Effector memory CD4-positive, alpha-beta T cell (primary cell): Measurements from ENCODE around the gene RASGRP3.

Experiments used
- DNase-seq, 3 donors: peaks; one replicate each; pipeline ENCODE4 v3.0.0-alpha.2; 2020
- H3K27ac ChIP-seq: 2 replicates; pipeline ENCODE4 v1.7.0; 2013; ENCODE audit warnings: mild to moderate bottlenecking, low read length, moderate library complexity; ENCODE audit not compliant: insufficient read depth, poor library complexity, severe bottlenecking
- H3K27me3 ChIP-seq: replicated peaks from 2 replicates; pipeline ENCODE4 v1.7.0; 2013; ENCODE audit warnings: mild to moderate bottlenecking, low read length; ENCODE audit not compliant: insufficient read depth, control insufficient read depth, poor library complexity, severe bottlenecking
- H3K36me3 ChIP-seq: 2 replicates; pipeline ENCODE4 v1.7.0; 2013; ENCODE audit warnings: mild to moderate bottlenecking, low read length, moderate library complexity; ENCODE audit not compliant: control insufficient read depth, insufficient read depth
- H3K4me1 ChIP-seq: 2 replicates; pipeline ENCODE4 v1.7.0; 2013; ENCODE audit warnings: low read length, mild to moderate bottlenecking; ENCODE audit not compliant: control insufficient read depth, insufficient read depth, poor library complexity, severe bottlenecking
- H3K4me3 ChIP-seq: 2 replicates; pipeline ENCODE4 v1.7.0; 2013; ENCODE audit warnings: low read length, low read depth, mild to moderate bottlenecking; ENCODE audit not compliant: insufficient read depth, poor library complexity, severe bottlenecking
- H3K9me3 ChIP-seq: 2 replicates; pipeline ENCODE4 v1.7.0; 2013; ENCODE audit warnings: mild to moderate bottlenecking, low read length, moderate library complexity; ENCODE audit not compliant: control insufficient read depth

RASGRP3 gene

GRCh38 chr2:33492399-33493134 lies 16.1 kb downstream of the RASGRP3 start:
- no peak overlapping the region for H3K27ac ChIP-seq
- no peaks in the 10 kb centered on the region for H3K36me3 ChIP-seq
- no peaks in the 10 kb centered on the region for H3K4me1 ChIP-seq
- no peak overlapping the region for H3K4me3 ChIP-seq
- H3K9me3 ChIP-seq, result no peaks in the 10 kb centered on the region
- H3K27me3 ChIP-seq, result no peaks in the 10 kb centered on the region
- DNase-seq, result no peak

GRCh38 chr2:33494155-33494779 lies 17.8 kb downstream of the RASGRP3 start:
- no peak overlapping the region for H3K4me3 ChIP-seq
- H3K27ac ChIP-seq, result no peak overlapping the region
- no peaks in the 10 kb centered on the region for H3K27me3 ChIP-seq
- no peaks in the 10 kb centered on the region for H3K9me3 ChIP-seq
- H3K4me1 ChIP-seq, result peaks cover 3% of the 10 kb centered on the region
- H3K36me3 ChIP-seq, result no peaks in the 10 kb centered on the region
- no peak for DNase-seq

- Histone ChIP-seq H3K4me3 (no peak overlapping the region), H3K27ac (no peak overlapping the region), H3K9me3 (no peaks in the 10 kb centered on the region), H3K36me3 (no peaks in the 10 kb centered on the region), H3K27me3 (no peaks in the 10 kb centered on the region), H3K4me1 (peaks cover 3% of the 10 kb centered on the region)
- DNase-seq, result no peak
Observed at GRCh38 chr2:33494877-33495641, 18.6 kb downstream of the RASGRP3 start.

- H3K4me3 ChIP-seq, result no peak overlapping the region
- no peak overlapping the region for H3K27ac ChIP-seq
Observed at GRCh38 chr2:33495683-33496082, 19.2 kb downstream of the RASGRP3 start.

GRCh38 chr2:33496150-33496549 lies 19.7 kb downstream of the RASGRP3 start:
- H3K4me1 ChIP-seq, result peaks cover 3% of the 10 kb centered on the region
- H3K27me3 ChIP-seq, result no peaks in the 10 kb centered on the region
- no peaks in the 10 kb centered on the region for H3K36me3 ChIP-seq
- no peak overlapping the region for H3K27ac ChIP-seq
- H3K4me3 ChIP-seq, result no peak overlapping the region
- no peak for DNase-seq
- no peaks in the 10 kb centered on the region for H3K9me3 ChIP-seq

More at GRCh38 chr2:33495683-33496082, 19.2 kb downstream of the RASGRP3 start:
- peaks cover 3% of the 10 kb centered on the region for H3K4me1 ChIP-seq
- no peaks in the 10 kb centered on the region for H3K36me3 ChIP-seq
- no peak for DNase-seq
- H3K27me3 ChIP-seq, result no peaks in the 10 kb centered on the region
- no peaks in the 10 kb centered on the region for H3K9me3 ChIP-seq

GRCh38 chr2:33496726-33497125 lies 20.3 kb downstream of the RASGRP3 start:
- Histone ChIP-seq H3K4me3 (no peak overlapping the region), H3K27me3 (no peaks in the 10 kb centered on the region), H3K27ac (no peak overlapping the region), H3K9me3 (no peaks in the 10 kb centered on the region), H3K4me1 (peaks cover 3% of the 10 kb centered on the region), H3K36me3 (no peaks in the 10 kb centered on the region)
- no peak for DNase-seq

GRCh38 chr2:33497221-33497650 lies 20.8 kb downstream of the RASGRP3 start:
- no peaks in the 10 kb centered on the region for H3K27me3 ChIP-seq
- peaks cover 3% of the 10 kb centered on the region for H3K4me1 ChIP-seq
- H3K9me3 ChIP-seq, result no peaks in the 10 kb centered on the region
- H3K27ac ChIP-seq, result peak overlapping the region; percentile 31
- H3K4me3 ChIP-seq, result no peak overlapping the region
- DNase-seq, result no peak
- no peaks in the 10 kb centered on the region for H3K36me3 ChIP-seq

GRCh38 chr2:33498291-33498956 lies 22.0 kb downstream of the RASGRP3 start:
- Histone ChIP-seq H3K4me1 (peaks cover 3% of the 10 kb centered on the region), H3K27me3 (no peaks in the 10 kb centered on the region), H3K4me3 (no peak overlapping the region), H3K9me3 (no peaks in the 10 kb centered on the region), H3K36me3 (no peaks in the 10 kb centered on the region), H3K27ac (no peak overlapping the region)
- no peak for DNase-seq

GRCh38 chr2:33500177-33500576 lies 23.7 kb downstream of the RASGRP3 start:
- no peaks in the 10 kb centered on the region for H3K9me3 ChIP-seq
- H3K27me3 ChIP-seq, result no peaks in the 10 kb centered on the region
- no peak for DNase-seq
- no peak overlapping the region for H3K27ac ChIP-seq
- H3K4me1 ChIP-seq, result peaks cover 3% of the 10 kb centered on the region
- H3K36me3 ChIP-seq, result no peaks in the 10 kb centered on the region
- no peak overlapping the region for H3K4me3 ChIP-seq
